NB4 (cell line): ENCODE results near the gene SLC30A1.

ENCODE experiments used
- CTCF ChIP-seq: IDR thresholded peaks from one replicate; pipeline ENCODE4 v1.5.1; 2012; ENCODE audit warnings: low read depth, low read length
- MAX ChIP-seq: IDR thresholded peaks from 2 replicates; pipeline ENCODE4 v1.6.1; 2011; ENCODE audit warnings: low read depth, low read length
- MYC ChIP-seq: IDR thresholded peaks from 2 replicates; pipeline ENCODE4 v1.6.1; 2011; ENCODE audit warnings: low read depth, low read length
- POLR2A ChIP-seq: IDR thresholded peaks from 2 replicates; pipeline ENCODE4 v1.6.1; 2011; ENCODE audit warnings: mild to moderate bottlenecking; ENCODE audit not compliant: insufficient read length; ENCODE audit errors: extremely low read depth

GRCh38 chr1:211535346-211535745 is 43.6 kb downstream of the SLC30A1 start:
- TF ChIP-seq CTCF (no peak), POLR2A (no peak), MAX (no peak), MYC (no peak)
